GM12878 (cell line): ENCODE data around the gene GLMP. TPM values are rescaled to one million over a fixed set of nuclear protein-coding genes. Genes with fewer than 3 reads are reported as not detected.

Source experiments
- CBFB ChIP-seq: IDR thresholded peaks from 2 replicates; pipeline ENCODE4 v1.6.1; 2016; ENCODE audit warnings: antibody characterized with exemption, low read depth
- CBX3 ChIP-seq: fragments of 200-600 bp; sonication (generic); IDR thresholded peaks from 2 replicates; pipeline ENCODE4 v1.6.1; 2016; ENCODE audit warnings: low read depth, borderline replicate concordance
- DPF2 ChIP-seq: fragments of 450-650 bp; IDR thresholded peaks from 2 replicates; pipeline ENCODE4 v1.6.1; 2017; ENCODE audit warnings: mild to moderate bottlenecking
- EP300 ChIP-seq, 2 experiments: fragments of 150-350 bp in 1 of 2; IDR thresholded peaks; 2 replicates each; pipeline ENCODE4 v1.6.1; 2011 to 2012; ENCODE audit warnings: low read depth in 2 of 2, low read length in 2 of 2, borderline replicate concordance in 1 of 2, improper control_type of control experiment in 1 of 2, inconsistent platforms in 1 of 2; ENCODE audit not compliant: control insufficient read depth in 1 of 2
- ESRRA ChIP-seq: IDR thresholded peaks from 2 replicates; pipeline ENCODE4 v1.6.1; 2012; ENCODE audit warnings: mild to moderate bottlenecking, low read length, improper control_type of control experiment
- ETV6 ChIP-seq, 2 experiments: fragments of 450-650 bp in 1 of 2; IDR thresholded peaks in 1 of 2; conservative IDR thresholded peaks in 1 of 2; 2 replicates each; pipeline ENCODE4 v1.6.1; 2014; ENCODE audit warnings: antibody characterized with exemption in 1 of 2, borderline replicate concordance in 1 of 2, low read depth in 1 of 2, mild to moderate bottlenecking in 1 of 2, moderate library complexity in 1 of 2
- FOS ChIP-seq: IDR thresholded peaks from 3 replicates; pipeline ENCODE4 v1.6.1; 2011; ENCODE audit warnings: borderline replicate concordance; ENCODE audit not compliant: insufficient read length; ENCODE audit errors: extremely low read depth
- FOXM1 ChIP-seq: IDR thresholded peaks from 2 replicates; pipeline ENCODE4 v1.6.1; 2012; ENCODE audit warnings: low read depth, mild to moderate bottlenecking, inconsistent platforms, low read length, moderate library complexity
- IKZF2 ChIP-seq, 2 experiments: fragments of 450-650 bp; IDR thresholded peaks; 2 replicates each; pipeline ENCODE4 v1.6.1; 2017; ENCODE audit warnings: mild to moderate bottlenecking in 2 of 2, moderate library complexity in 2 of 2
- JUND ChIP-seq: IDR thresholded peaks from 2 replicates; pipeline ENCODE4 v1.6.1; 2012; ENCODE audit warnings: low read depth, mild to moderate bottlenecking, low read length, improper control_type of control experiment, moderate library complexity
- MEF2A ChIP-seq: IDR thresholded peaks from 2 replicates; pipeline ENCODE4 v1.6.1; 2011; ENCODE audit warnings: low read depth, mild to moderate bottlenecking, low read length, moderate library complexity; ENCODE audit not compliant: insufficient read depth
- NBN ChIP-seq: fragments of 450-650 bp; IDR thresholded peaks from 2 replicates; pipeline ENCODE4 v1.6.1; 2016
- NFYA ChIP-seq: IDR thresholded peaks from 2 replicates; pipeline ENCODE4 v1.6.1; 2011; ENCODE audit warnings: low read depth, mild to moderate bottlenecking, low read length, improper control_type of control experiment, borderline replicate concordance
- NFYB ChIP-seq: IDR thresholded peaks from 2 replicates; pipeline ENCODE4 v1.6.1; 2011; ENCODE audit warnings: low read depth, mild to moderate bottlenecking, low read length, improper control_type of control experiment, moderate library complexity; ENCODE audit not compliant: insufficient read depth
- NR2F1 ChIP-seq: fragments of 450-650 bp; conservative IDR thresholded peaks from 2 replicates; pipeline ENCODE4 v1.6.1; 2017; ENCODE audit warnings: mild to moderate bottlenecking
- POU2F2 ChIP-seq: IDR thresholded peaks from 3 replicates; pipeline ENCODE4 v1.6.1; 2011; ENCODE audit warnings: low read depth, mild to moderate bottlenecking, low read length, borderline replicate concordance
- RCOR1 ChIP-seq: conservative IDR thresholded peaks from 2 replicates; pipeline ENCODE4 v1.6.1; 2012; ENCODE audit warnings: low read depth, low read length, improper control_type of control experiment
- SIX5 ChIP-seq: IDR thresholded peaks from 2 replicates; pipeline ENCODE4 v1.6.1; 2011; ENCODE audit warnings: mild to moderate bottlenecking, low read depth, low read length, moderate library complexity; ENCODE audit not compliant: severe bottlenecking
- SMAD5 ChIP-seq: IDR thresholded peaks from 2 replicates; pipeline ENCODE4 v1.6.1; 2016; ENCODE audit warnings: antibody characterized with exemption, low read depth
- SREBF2 ChIP-seq: IDR thresholded peaks from 2 replicates; pipeline ENCODE4 v1.6.1; 2012; ENCODE audit warnings: mild to moderate bottlenecking, low read length
- SRF ChIP-seq, 2 experiments: IDR thresholded peaks; 2 replicates each; pipeline ENCODE4 v1.6.1; 2011; ENCODE audit warnings: low read depth in 2 of 2, low read length in 2 of 2, mild to moderate bottlenecking in 1 of 2, moderate library complexity in 1 of 2
- SUPT20H ChIP-seq: IDR thresholded peaks from 2 replicates; pipeline ENCODE4 v1.6.1; 2011; ENCODE audit warnings: low read depth, mild to moderate bottlenecking, low read length, moderate library complexity, borderline replicate concordance; ENCODE audit not compliant: control insufficient read depth
- TCF7 ChIP-seq: IDR thresholded peaks from 2 replicates; pipeline ENCODE4 v1.6.1; 2014; ENCODE audit warnings: antibody characterized with exemption, borderline replicate concordance
- YBX1 ChIP-seq: fragments of 450-650 bp; IDR thresholded peaks from 2 replicates; pipeline ENCODE4 v1.6.1; 2016; ENCODE audit warnings: antibody characterized with exemption
- YY1 ChIP-seq: IDR thresholded peaks from 2 replicates; pipeline ENCODE4 v1.6.1; 2011; ENCODE audit warnings: low read depth, mild to moderate bottlenecking, low read length
- ZBED1 ChIP-seq: IDR thresholded peaks from 2 replicates; pipeline ENCODE4 v1.6.1; 2016; ENCODE audit warnings: borderline replicate concordance
- ZZZ3 ChIP-seq: IDR thresholded peaks from 2 replicates; pipeline ENCODE4 v1.6.1; 2011; ENCODE audit warnings: low read depth; ENCODE audit not compliant: control insufficient read depth, insufficient read length
- polyA plus RNA-seq, 11 experiments: library from polyadenylated mRNA; depleted of rRNA in 4 of 11; unstranded in 6 of 11; stranded (reverse) in 5 of 11; fragments of >200 nt; fragmentation: Nextera tagmentation in 4 of 11; fragmentation: Illumina TruSeq in 1 of 11; extraction: Ambion mirVana in 4 of 11; extraction: Trizol in 1 of 11; gene quantifications; 1 replicate in 1 of 11; 2 replicates in 10 of 11; pipeline versions ENCODE4 v1.2.1 to v1.2.3, GENCODE V29; 2011 to 2016; ENCODE audit warnings: inconsistent platforms in 2 of 11, missing spikeins in 2 of 11, low read depth in 1 of 11
- total RNA-seq, 4 experiments: library from RNA; depleted of rRNA in 3 of 4; stranded (reverse); fragments of >200 nt in 3 of 4; fragmentation: Illumina TruSeq in 1 of 4; extraction: Trizol in 1 of 4; gene quantifications; 2 replicates each; pipeline versions ENCODE4 v1.2.1 to v1.2.3, GENCODE V29; 2013 to 2021
- TF ChIP-seq, protein P1 (sequence below): fragments of 450-650 bp; IDR thresholded peaks from 2 replicates; pipeline ENCODE4 v1.6.1; 2016; ENCODE audit warnings: mild to moderate bottlenecking, moderate library complexity, borderline replicate concordance
- TF ChIP-seq, protein P2 (sequence below): fragments of 450-650 bp; IDR thresholded peaks from 2 replicates; pipeline ENCODE4 v1.6.1; 2017; ENCODE audit warnings: borderline replicate concordance

The GLMP gene
- total and polyA plus RNA-seq, 10 of the 15 experiments (the other 5 are each of a cell fraction or from before 2014, with no cell fraction given), result 4.4 to 30.0 (median 19.5) TPM

DNA sequence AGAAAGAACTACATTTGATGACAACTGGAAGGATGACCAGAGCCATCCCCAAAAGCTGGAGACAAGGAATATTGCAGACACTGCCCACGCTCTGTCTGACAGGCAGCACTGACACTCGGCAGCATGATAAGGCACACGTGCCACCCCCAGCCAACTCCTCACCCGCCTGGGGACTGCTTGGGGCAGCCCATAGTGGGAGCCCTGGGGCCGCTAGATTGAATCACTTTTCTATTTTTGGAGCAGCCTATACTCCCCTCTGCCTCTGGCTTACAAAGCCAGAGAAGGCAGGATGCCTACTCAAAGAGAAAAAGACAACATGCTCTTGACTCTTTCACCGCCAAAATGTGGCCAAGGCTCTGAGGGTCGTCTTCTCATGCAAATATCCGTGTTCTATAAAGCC, 14.2 kb downstream of the GLMP start (continued):
- TF ChIP-seq, protein P1, sequence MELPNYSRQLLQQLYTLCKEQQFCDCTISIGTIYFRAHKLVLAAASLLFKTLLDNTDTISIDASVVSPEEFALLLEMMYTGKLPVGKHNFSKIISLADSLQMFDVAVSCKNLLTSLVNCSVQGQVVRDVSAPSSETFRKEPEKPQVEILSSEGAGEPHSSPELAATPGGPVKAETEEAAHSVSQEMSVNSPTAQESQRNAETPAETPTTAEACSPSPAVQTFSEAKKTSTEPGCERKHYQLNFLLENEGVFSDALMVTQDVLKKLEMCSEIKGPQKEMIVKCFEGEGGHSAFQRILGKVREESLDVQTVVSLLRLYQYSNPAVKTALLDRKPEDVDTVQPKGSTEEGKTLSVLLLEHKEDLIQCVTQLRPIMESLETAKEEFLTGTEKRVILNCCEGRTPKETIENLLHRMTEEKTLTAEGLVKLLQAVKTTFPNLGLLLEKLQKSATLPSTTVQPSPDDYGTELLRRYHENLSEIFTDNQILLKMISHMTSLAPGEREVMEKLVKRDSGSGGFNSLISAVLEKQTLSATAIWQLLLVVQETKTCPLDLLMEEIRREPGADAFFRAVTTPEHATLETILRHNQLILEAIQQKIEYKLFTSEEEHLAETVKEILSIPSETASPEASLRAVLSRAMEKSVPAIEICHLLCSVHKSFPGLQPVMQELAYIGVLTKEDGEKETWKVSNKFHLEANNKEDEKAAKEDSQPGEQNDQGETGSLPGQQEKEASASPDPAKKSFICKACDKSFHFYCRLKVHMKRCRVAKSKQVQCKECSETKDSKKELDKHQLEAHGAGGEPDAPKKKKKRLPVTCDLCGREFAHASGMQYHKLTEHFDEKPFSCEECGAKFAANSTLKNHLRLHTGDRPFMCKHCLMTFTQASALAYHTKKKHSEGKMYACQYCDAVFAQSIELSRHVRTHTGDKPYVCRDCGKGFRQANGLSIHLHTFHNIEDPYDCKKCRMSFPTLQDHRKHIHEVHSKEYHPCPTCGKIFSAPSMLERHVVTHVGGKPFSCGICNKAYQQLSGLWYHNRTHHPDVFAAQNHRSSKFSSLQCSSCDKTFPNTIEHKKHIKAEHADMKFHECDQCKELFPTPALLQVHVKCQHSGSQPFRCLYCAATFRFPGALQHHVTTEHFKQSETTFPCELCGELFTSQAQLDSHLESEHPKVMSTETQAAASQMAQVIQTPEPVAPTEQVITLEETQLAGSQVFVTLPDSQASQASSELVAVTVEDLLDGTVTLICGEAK, result no peak
- TF ChIP-seq RCOR1 (no peak), CBFB (no peak), FOXM1 (no peak), ESRRA (no peak), YY1 (no peak), SREBF2 (no peak), ZZZ3 (no peak), NBN (0 out of 2 replicates have a peak, but pooled peaks have one; percentile 13), DPF2 (no peak), NFYB (no peak), CBX3 (no peak), EP300 (IDR thresholded peaks at IDR 0.05; ENCODE audit: borderline replicate concordance in 1 of 2, control insufficient read depth in 1 of 2, low read depth in 2 of 2, low read length in 2 of 2) (no peak), MEF2A (peak; percentile 97), SMAD5 (no peak), YBX1 (no peak), TCF7 (no peak), IKZF2 (IDR thresholded peaks at IDR 0.05) (no peak), SUPT20H (no peak), SIX5 (no peak), ZBED1 (no peak), ETV6 (conservative IDR thresholded peaks at IDR 0.05 in 1 of 2, IDR thresholded peaks at IDR 0.05 in 1 of 2; ENCODE audit: borderline replicate concordance in 1 of 2, low read depth in 1 of 2) (no peak), SRF (IDR thresholded peaks at IDR 0.05; ENCODE audit: low read depth in 2 of 2, low read length in 2 of 2) (no peak), NR2F1 (no peak), FOS (no peak), JUND (peak; percentile 78; the same call in 1 of the 2 replicates), POU2F2 (peak; percentile 37; the same call in 1 of the 3 replicates), NFYA (no peak)
- TF ChIP-seq, protein P2, sequence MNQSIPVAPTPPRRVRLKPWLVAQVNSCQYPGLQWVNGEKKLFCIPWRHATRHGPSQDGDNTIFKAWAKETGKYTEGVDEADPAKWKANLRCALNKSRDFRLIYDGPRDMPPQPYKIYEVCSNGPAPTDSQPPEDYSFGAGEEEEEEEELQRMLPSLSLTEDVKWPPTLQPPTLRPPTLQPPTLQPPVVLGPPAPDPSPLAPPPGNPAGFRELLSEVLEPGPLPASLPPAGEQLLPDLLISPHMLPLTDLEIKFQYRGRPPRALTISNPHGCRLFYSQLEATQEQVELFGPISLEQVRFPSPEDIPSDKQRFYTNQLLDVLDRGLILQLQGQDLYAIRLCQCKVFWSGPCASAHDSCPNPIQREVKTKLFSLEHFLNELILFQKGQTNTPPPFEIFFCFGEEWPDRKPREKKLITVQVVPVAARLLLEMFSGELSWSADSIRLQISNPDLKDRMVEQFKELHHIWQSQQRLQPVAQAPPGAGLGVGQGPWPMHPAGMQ, result no peak
